ENCODE results near the gene MTARC1.

MTARC1 gene

DNA sequence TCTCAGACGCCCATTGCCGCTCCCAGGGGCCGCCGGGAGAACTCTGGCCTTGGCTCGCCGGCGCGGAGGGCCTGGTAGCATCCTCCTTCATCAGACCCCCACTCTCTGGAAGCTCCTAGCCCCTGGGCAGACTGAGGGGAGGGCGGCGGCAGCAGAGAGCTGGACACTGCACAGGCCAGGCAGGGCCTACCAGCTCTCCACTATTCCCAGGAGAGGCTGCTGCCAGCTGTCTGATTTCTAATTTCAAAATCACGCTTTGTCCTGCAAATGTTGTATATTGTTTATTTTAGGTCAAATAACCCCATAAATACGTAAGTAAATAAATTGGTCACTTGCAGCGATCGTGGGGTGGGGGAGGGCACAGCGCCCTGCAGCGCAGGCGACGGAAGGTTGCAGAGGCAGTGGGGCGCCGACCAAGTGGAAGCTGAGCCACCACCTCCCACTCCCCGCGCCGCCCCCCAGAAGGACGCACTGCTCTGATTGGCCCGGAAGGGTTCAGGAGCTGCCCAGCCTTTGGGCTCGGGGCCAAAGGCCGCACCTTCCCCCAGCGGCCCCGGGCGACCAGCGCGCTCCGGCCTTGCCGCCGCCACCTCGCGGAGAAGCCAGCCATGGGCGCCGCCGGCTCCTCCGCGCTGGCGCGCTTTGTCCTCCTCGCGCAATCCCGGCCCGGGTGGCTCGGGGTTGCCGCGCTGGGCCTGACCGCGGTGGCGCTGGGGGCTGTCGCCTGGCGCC is at the start of gene MTARC1:
TSS of gene MTARC1 (plus strand) at position 577 of the 732 bp plus-strand sequence. CDS start at position 609, 32 bp downstream.
- TF ChIP-seq, protein P1, sequence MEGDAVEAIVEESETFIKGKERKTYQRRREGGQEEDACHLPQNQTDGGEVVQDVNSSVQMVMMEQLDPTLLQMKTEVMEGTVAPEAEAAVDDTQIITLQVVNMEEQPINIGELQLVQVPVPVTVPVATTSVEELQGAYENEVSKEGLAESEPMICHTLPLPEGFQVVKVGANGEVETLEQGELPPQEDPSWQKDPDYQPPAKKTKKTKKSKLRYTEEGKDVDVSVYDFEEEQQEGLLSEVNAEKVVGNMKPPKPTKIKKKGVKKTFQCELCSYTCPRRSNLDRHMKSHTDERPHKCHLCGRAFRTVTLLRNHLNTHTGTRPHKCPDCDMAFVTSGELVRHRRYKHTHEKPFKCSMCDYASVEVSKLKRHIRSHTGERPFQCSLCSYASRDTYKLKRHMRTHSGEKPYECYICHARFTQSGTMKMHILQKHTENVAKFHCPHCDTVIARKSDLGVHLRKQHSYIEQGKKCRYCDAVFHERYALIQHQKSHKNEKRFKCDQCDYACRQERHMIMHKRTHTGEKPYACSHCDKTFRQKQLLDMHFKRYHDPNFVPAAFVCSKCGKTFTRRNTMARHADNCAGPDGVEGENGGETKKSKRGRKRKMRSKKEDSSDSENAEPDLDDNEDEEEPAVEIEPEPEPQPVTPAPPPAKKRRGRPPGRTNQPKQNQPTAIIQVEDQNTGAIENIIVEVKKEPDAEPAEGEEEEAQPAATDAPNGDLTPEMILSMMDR (IDR thresholded peaks at IDR 0.05; ENCODE audit: low read depth, low read length) = no peak
- H3K4me3 ChIP-seq (replicated peaks in 1 of 2; ENCODE audit: low read depth in 2 of 2, low read length in 2 of 2) = peak within 1 kb of the TSS; percentile 43 to 48
- DNase-seq (ENCODE audit: low read depth in 2 of 2) = peak; percentile 38 to 62

- H3K4me3 ChIP-seq (replicated peaks in 1 of 2; ENCODE audit: low read depth in 2 of 2, low read length in 2 of 2) = no peak overlapping the region
- TF ChIP-seq, protein P1 (IDR thresholded peaks at IDR 0.05; ENCODE audit: low read depth, low read length) = no peak
- DNase-seq (ENCODE audit: low read depth in 2 of 2) = no peak
Measured at GRCh38 chr1:220741349-220741748, 45.4 kb upstream of the MTARC1 start.

- no peak for DNase-seq (ENCODE audit: low read depth in 2 of 2)
- H3K4me3 ChIP-seq (replicated peaks in 1 of 2; ENCODE audit: low read depth in 2 of 2, low read length in 2 of 2) = no peak overlapping the region
- TF ChIP-seq, protein P1 (IDR thresholded peaks at IDR 0.05; ENCODE audit: low read depth, low read length) = no peak
Measured at GRCh38 chr1:220741825-220742224, 44.9 kb upstream of the MTARC1 start.

- H3K4me3 ChIP-seq (replicated peaks in 1 of 2; ENCODE audit: low read depth in 2 of 2, low read length in 2 of 2) = no peak overlapping the region
- DNase-seq (ENCODE audit: low read depth in 2 of 2) = no peak
- TF ChIP-seq, protein P1 (IDR thresholded peaks at IDR 0.05; ENCODE audit: low read depth, low read length) = no peak
Measured at GRCh38 chr1:220742520-220742919, 44.2 kb upstream of the MTARC1 start.

GRCh38 chr1:220746851-220747250 is 39.9 kb upstream of the MTARC1 start:
- TF ChIP-seq, protein P1 (IDR thresholded peaks at IDR 0.05; ENCODE audit: low read depth, low read length) = no peak
- DNase-seq (ENCODE audit: low read depth in 2 of 2) = no peak
- H3K4me3 ChIP-seq (replicated peaks in 1 of 2; ENCODE audit: low read depth in 2 of 2, low read length in 2 of 2) = no peak overlapping the region

DNA sequence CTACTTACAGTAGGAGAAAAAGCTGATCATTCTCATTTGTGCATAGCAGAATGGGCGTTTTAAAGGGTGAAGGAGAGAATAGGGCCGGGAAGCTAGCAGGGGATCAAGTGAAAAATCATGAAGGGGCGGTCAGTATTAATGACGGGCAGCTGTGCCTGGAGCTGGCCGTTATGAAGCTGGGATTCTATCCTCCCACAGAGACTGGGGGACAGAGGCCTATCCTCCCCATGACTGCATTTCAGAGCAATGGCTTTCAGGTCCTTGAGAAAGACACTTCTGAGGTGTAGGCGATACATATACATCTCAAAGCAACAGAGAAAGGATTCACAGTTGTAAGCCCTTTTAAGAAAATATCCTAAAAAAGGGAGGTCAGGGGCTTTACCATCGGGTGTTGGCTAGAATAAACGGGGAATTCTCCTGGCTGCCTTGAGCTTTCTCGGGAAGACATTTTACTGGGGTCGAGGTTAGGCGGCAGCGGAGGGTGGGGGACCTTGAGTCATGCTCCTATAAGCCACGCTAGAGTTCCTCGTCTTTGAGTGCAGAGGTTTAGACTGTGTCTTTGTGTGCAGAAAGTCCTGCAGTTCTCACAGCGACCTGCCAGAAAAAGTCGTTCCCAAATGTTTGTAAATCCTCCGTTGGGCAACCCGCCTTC is 39.1 kb upstream of the MTARC1 start:
- peak overlapping the region; percentile 73 to 77 for H3K4me3 ChIP-seq (replicated peaks in 1 of 2; ENCODE audit: low read depth in 2 of 2, low read length in 2 of 2)
- DNase-seq (ENCODE audit: low read depth in 2 of 2) = no peak
- TF ChIP-seq, protein P1 (IDR thresholded peaks at IDR 0.05; ENCODE audit: low read depth, low read length) = no peak
